ENCODE data around the gene PER2.

GRCh38 chr2:238238766-238239542 lies 49.5 kb downstream of the PER2 start:
- TF ChIP-seq POLR2A (IDR thresholded peaks at IDR 0.05), result no peak
- TF ChIP-seq CTCF (IDR thresholded peaks at IDR 0.05), result no peak
